Medulla oblongata (tissue), 1 donor: ENCODE results near the gene NEK3.
"Not testable (repeated sequence)": the region's sequence is repeated elsewhere in the genome, so short reads cannot be mapped to it uniquely, and the experiment has no call there.

Experiments
- DNase-seq: peaks from one replicate; pipeline ENCODE4 v3.0.0-alpha.2; 2015; ENCODE audit errors: extremely low spot score

The NEK3 gene

GRCh38 chr13:52125547-52125946 lies 33.9 kb downstream of the NEK3 start:
- DNase-seq = no peak

DNA sequence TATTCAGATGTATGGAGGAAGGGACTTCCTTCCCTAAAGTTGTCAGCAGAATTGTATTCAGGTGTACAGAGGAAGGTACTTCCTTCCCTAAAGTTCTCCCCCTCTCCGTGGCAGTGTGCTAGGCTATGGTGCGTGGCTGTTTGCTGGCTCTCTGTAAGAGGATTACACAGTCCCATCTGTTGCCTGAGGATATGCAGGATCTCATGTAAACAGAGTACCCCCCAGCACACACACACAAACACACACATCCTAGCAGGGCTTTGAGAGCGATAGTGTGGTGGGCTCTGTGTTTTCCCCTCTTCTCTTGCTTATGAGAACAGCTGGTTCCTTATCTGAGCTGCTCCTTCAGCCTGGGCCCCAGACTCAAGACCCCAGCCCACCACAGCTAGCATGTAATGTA lies 40.8 kb downstream of the NEK3 start:
- no peak for DNase-seq

- DNase-seq = no peak
Measured at GRCh38 chr13:52118095-52118494, 41.3 kb downstream of the NEK3 start.

GRCh38 chr13:52112591-52112990 lies 46.8 kb downstream of the NEK3 start:
- no peak for DNase-seq

- no peak for DNase-seq
Measured at GRCh38 chr13:52109116-52109670, 50.2 kb downstream of the NEK3 start.

- no peak for DNase-seq
Measured at GRCh38 chr13:52105841-52106240, 53.6 kb downstream of the NEK3 start.

- no peak for DNase-seq
Measured at GRCh38 chr13:52104624-52105023, 54.8 kb downstream of the NEK3 start.

- no peak for DNase-seq
Measured at GRCh38 chr13:52103386-52103785, 56.0 kb downstream of the NEK3 start.

GRCh38 chr13:52102423-52102822 lies 57.0 kb downstream of the NEK3 start:
- not testable (repeated sequence) for DNase-seq

DNA sequence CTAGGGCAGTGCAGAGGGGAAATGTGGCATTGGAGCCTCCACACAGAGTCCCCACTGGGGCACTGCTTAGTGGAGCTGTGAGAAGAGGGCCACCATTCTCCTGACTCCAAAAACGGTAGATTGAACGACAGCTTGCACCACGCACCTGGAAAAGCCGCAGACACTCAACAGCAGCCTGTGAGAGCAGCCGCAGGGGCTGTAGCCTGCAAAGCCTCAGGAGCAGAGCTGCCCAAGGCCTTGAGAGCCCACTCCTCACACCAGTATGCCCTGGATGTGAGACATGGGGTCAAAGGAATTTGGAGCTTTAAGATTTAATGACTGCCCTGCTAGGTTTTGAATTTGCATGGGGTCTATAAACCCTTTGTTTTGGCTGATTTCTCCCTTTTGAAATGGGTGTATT lies 62.2 kb downstream of the NEK3 start:
- DNase-seq = no peak

GRCh38 chr13:52096748-52097147 lies 62.6 kb downstream of the NEK3 start:
- DNase-seq = no peak

- no peak for DNase-seq
Measured at GRCh38 chr13:52096062-52096461, 63.3 kb downstream of the NEK3 start.

GRCh38 chr13:52092087-52092486 lies 67.3 kb downstream of the NEK3 start:
- DNase-seq = no peak

DNA sequence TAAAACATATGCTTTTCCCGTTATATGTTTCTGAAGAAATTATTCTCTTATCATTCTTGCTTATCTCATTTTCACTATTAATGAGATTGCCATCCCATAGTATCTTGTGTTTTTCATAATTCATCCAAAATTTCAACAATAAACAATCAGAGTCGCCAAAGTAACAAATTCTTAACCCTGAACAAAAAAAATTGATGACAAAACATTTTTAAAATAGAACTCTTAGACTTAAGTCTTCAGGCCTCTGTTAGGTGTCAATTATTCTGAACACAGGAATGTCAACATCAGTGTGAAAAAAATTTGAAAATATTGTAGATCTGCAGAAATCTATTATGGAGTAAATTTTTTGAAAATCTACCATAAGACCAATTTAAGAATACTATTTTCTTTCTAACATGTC lies 67.9 kb downstream of the NEK3 start:
- DNase-seq = no peak

DNA sequence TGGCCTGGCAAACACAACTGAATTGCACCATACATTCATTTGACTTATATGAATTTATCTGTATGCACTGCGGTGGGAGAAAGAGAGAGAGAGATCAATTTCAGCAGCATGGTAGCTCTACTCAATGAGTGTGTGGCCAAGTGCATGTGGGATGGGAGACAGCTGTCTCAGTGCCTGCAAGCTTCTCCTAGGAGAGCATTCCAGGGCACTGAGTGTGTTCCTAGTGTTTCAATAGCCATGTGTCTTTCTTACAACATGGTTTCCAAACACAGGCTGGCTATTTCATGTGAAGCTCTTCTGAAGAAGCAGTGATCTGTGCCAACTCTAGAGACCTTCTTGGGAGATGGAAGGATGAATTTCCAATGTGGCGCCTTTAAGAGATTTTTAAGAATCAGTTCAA lies 74.0 kb downstream of the NEK3 start:
- DNase-seq = no peak

DNA sequence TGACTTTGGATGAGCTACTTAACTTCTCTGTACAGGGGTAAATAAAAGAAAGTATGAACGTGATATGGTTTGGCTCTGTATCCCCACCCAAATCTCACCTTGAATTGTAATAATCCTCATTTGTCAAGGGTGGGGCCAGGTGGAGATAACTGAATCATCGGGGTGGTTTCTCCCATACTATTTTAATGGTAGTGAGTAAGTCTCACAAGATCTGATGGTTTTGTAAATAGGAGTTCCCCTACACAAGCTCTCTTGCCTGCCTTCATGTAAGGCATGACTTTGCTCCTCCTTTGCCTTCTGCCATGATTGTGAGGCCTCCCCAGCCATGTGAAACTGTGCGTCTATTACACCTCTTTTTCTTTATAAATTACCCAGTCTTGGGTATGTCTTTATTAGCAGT lies 74.4 kb downstream of the NEK3 start:
- DNase-seq = not testable (repeated sequence)
